Aorta (tissue), 5 donors: ENCODE measurements around the gene OR51B6. TPM values are rescaled to one million over a fixed set of nuclear protein-coding genes. Genes with fewer than 3 reads are reported as not detected.

Experiments used
- ATAC-seq: fragments of 200-7000 bp; cut with Tn5 transposase; one replicate; pipeline ENCODE4 v1.9.1; 2022; ENCODE audit warnings: moderate library complexity; ENCODE audit not compliant: low FRiP score
- DNase-seq, 2 donors: peaks; one replicate each; pipeline ENCODE4 v3.0.0-alpha.2; 2020
- H3K27ac ChIP-seq, 2 donors: one replicate each; pipeline ENCODE4 v1.5.1; 2013; ENCODE audit warnings: low read length in 2 of 2, mild to moderate bottlenecking in 2 of 2, moderate library complexity in 2 of 2, control low read depth in 1 of 2, inconsistent platforms in 1 of 2, low read depth in 1 of 2
- H3K27me3 ChIP-seq, 2 donors: one replicate each; pipeline ENCODE4 v1.6.1; 2013; ENCODE audit warnings: control low read depth in 1 of 2, low read length in 1 of 2, mild to moderate bottlenecking in 1 of 2, moderate library complexity in 1 of 2; ENCODE audit not compliant: insufficient read depth in 2 of 2, control insufficient read depth in 1 of 2
- H3K36me3 ChIP-seq, 2 donors: one replicate each; pipeline ENCODE4 v1.6.1; 2013; ENCODE audit warnings: control low read depth in 1 of 2, low read length in 1 of 2, mild to moderate bottlenecking in 1 of 2; ENCODE audit not compliant: insufficient read depth in 2 of 2, control insufficient read depth in 1 of 2
- H3K4me1 ChIP-seq, 2 donors: one replicate each; pipeline ENCODE4 v1.6.1; 2013; ENCODE audit warnings: low read length in 2 of 2, control low read depth in 1 of 2, mild to moderate bottlenecking in 1 of 2, moderate library complexity in 1 of 2; ENCODE audit not compliant: insufficient read depth in 2 of 2, control insufficient read depth in 1 of 2
- H3K4me3 ChIP-seq, 2 donors: one replicate each; pipeline ENCODE4 v1.5.1; 2013; ENCODE audit warnings: low read length in 2 of 2, control low read depth in 1 of 2, mild to moderate bottlenecking in 1 of 2
- H3K9me3 ChIP-seq: one replicate; pipeline ENCODE4 v1.6.1; 2013; ENCODE audit warnings: mild to moderate bottlenecking, low read length; ENCODE audit not compliant: control insufficient read depth
- WGBS, 2 donors: extraction: QIAGEN DNeasy Blood & Tissue Kit; methylation state at CpG; one replicate each; pipeline ENCODE4 v1.1.7; 2013; 5-methylcytosine and 5-hydroxymethylcytosine counted together
- intact Hi-C, 2 donors: fragments of 100-400 bp; cut with DNase I; formaldehyde crosslinking; loops; one replicate each; pipeline versions ENCODE4 v1.14.2 to v1.15.0; 2022
- polyA plus RNA-seq, 2 donors: library from polyadenylated mRNA; stranded (reverse); fragments of 200-250 nt; gene quantifications; one replicate each; pipeline ENCODE4 v1.2.3, GENCODE V29; 2013
- total RNA-seq, 2 donors: library from RNA; stranded (reverse); fragmentation: NEBNext Ultra II Directional; extraction: Animal tissue kit (Norgen Biotek cat#: 25700); gene quantifications; one replicate each; pipeline ENCODE4 v1.2.1, GENCODE V29; 2021
- donor health status: healthy with polysubstance abuse.
- donor health status: Bipolar disorder and iron deficiency.
- donor health status: DM: no; HTN: no; CAD: no.
- donor health status: DM: no; HTN: no; CAD: no.
- donor health status: DM: yes; HTN: yes; CAD: no.

Gene OR51B6
- total and polyA plus RNA-seq, 4 donors, result not detected

DNA sequence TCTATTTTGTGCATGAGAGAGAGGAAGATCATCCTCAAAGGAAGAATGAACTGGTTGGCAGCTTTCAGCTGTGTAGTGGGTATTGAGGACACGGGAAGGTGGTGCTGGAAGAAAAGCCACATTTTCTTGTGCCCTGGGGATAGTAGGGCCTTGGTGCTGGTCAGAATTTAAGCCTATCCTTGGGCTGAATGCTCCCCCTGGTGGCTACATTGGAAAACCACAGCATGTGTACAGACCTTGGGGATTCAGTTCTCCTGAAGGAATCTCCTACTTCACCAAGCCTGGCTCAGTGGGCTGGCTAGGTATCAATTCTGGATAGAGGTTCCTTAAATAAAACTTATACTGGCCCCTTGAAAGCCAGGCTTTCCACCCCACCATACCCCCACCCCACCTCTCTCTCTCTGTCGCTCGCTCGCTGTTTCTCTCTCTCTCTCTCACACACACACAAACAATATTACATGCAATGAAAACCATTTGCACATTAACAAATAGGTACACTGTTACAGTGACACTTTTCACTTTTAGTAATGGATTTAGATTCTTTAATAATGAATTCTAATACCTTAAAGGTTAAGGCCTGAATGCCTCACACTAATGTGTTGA lies 29.5 kb downstream of the OR51B6 start:
- no peaks in the 10 kb centered on the region for H3K9me3 ChIP-seq
- H3K27me3 ChIP-seq, result no peaks in the 10 kb centered on the region
- intact Hi-C loops, result loop anchor here (2.0 to 10.0 kb wide), 3 partner anchors 176 to 256 kb away; no protein-coding TSS in a partner anchor
- H3K36me3 ChIP-seq, result no peaks in the 10 kb centered on the region
- no peak overlapping the region for H3K27ac ChIP-seq
- peak; percentile 68 for ATAC-seq
- 71 to 74% methylated on average over 4 of the region's 4 CpGs for WGBS, 2 donors
- no peaks in the 10 kb centered on the region for H3K4me1 ChIP-seq
- DNase-seq, result peak; percentile 55 to 57
- H3K4me3 ChIP-seq, result no peak overlapping the region

DNA sequence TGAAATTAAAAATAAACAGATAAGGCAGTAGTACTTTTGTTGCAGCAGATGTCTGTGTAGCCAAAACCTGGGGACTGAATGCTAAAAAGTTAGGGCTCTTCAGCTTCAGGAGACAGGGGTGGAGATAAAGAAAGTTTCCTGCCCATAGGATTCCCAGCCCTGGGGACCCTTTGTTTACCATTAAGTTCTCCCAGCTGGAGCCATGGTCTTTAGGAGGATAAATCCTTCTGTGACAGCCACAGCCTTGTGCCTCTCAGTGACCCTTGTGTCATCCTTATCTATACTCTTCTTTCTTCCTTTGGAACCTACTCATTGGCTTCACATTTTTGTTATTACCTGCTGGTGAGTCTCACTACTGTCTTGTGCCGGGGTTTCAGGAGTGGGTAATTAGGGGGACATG lies 32.3 kb downstream of the OR51B6 start, which contains the start of gene OR51M1:
OR51M1 (plus strand) TSS at position 237 of the 400 bp plus-strand sequence. CDS start 5,587 bp downstream, outside the sequence.
- no peak for ATAC-seq

DNA sequence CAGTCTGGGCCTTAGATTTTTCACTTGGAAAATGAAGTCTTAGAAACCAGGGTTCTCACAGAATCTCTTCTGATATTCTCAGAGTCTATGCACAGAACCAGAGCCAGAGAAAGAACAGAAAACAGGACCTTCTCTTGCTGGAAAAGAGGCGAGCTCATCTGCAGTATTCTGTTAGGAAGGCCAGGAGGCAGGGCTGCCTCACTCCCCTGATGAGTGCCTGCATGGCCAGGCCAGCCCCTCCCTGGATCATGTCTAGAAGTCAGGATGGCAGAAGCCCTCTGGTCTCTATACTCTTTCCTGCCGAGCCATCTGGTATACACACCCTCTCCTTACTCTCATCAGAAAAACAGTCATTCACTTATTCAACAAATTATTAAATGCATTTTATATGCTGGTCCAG lies 33.0 kb downstream of the OR51B6 start:
- DNase-seq (no peak), ATAC-seq (no peak)
- Histone ChIP-seq H3K36me3 (no peaks in the 10 kb centered on the region), H3K4me3 (no peak overlapping the region), H3K9me3 (no peaks in the 10 kb centered on the region), H3K27ac (no peak overlapping the region), H3K4me1 (no peaks in the 10 kb centered on the region), H3K27me3 (no peaks in the 10 kb centered on the region)
- intact Hi-C loops, result loop anchor here in 1 of 2 donors (10.0 kb wide), 1 partner anchor 260 kb away; no protein-coding TSS in a partner anchor
- 64 to 71% methylated on average over 2 of the region's 2 CpGs for WGBS, 2 donors

More for the DNA sequence above, 32.3 kb downstream of the OR51B6 start, which contains the start of gene OR51M1:
- H3K4me1 ChIP-seq, result no peaks in the 10 kb centered on the region
- no peak for DNase-seq
- intact Hi-C loops, result loop anchor here in 1 of 2 donors (10.0 kb wide), 1 partner anchor 259 kb away; no protein-coding TSS in a partner anchor
- no peak within 1 kb of the TSS for H3K4me3 ChIP-seq
- WGBS, 2 donors, result 55 to 84% methylated on average over 1 of the region's 1 CpG
- H3K36me3 ChIP-seq, result no peaks in the 10 kb centered on the region
- H3K9me3 ChIP-seq, result no peaks in the 10 kb centered on the region
- H3K27ac ChIP-seq, result no peak within 1 kb of the TSS
- H3K27me3 ChIP-seq, result no peaks in the 10 kb centered on the region

DNA sequence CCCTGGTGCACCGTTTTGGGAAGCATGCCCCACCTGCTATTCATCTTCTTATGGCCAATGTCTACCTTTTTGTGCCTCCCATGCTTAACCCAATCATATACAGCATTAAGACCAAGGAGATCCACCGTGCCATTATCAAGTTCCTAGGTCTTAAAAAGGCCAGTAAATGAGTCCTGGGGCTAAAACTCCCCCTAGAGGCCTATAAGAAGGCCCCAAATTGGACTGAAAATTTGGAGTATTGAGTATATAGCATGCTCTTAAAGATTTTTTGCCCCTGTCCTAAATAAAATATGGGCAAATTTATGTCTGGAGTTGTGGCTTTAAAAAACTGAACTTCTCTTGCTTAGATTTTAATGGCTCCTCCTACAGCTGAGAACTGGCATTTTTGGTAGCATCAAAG lies 38.9 kb downstream of the OR51B6 start:
- ATAC-seq (no peak), DNase-seq (no peak)
- no peaks in the 10 kb centered on the region for H3K27me3 ChIP-seq
- no peak overlapping the region for H3K27ac ChIP-seq
- no peaks in the 10 kb centered on the region for H3K4me1 ChIP-seq
- intact Hi-C loops, result no loop called here
- no peaks in the 10 kb centered on the region for H3K9me3 ChIP-seq
- H3K36me3 ChIP-seq, result no peaks in the 10 kb centered on the region
- 74 to 76% methylated on average over 2 of the region's 2 CpGs for WGBS, 2 donors
- no peak overlapping the region for H3K4me3 ChIP-seq

DNA sequence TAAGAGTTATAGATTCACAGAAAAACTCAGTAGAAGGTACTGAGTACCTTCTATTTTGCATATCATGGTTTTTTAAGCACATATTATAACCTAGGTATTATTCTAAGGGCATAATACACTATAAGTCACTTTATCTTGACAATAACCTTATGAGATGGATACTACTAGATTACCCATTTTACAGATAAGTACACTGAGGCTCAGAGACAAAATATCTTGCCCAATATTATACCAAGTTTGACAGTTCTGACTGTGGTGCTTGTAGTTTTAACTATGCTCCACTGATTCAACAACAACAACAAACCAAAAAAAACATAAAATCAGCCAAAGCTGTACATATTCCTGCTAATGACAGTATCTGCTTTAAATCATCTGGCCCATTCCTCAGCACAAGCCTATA lies 42.8 kb downstream of the OR51B6 start:
- no peaks in the 10 kb centered on the region for H3K27me3 ChIP-seq
- H3K9me3 ChIP-seq, result no peaks in the 10 kb centered on the region
- H3K4me3 ChIP-seq, result no peak overlapping the region
- DNase-seq, result no peak
- intact Hi-C loops, result no loop called here
- H3K36me3 ChIP-seq, result no peaks in the 10 kb centered on the region
- no peak for ATAC-seq
- H3K27ac ChIP-seq, result no peak overlapping the region
- H3K4me1 ChIP-seq, result no peaks in the 10 kb centered on the region

DNA sequence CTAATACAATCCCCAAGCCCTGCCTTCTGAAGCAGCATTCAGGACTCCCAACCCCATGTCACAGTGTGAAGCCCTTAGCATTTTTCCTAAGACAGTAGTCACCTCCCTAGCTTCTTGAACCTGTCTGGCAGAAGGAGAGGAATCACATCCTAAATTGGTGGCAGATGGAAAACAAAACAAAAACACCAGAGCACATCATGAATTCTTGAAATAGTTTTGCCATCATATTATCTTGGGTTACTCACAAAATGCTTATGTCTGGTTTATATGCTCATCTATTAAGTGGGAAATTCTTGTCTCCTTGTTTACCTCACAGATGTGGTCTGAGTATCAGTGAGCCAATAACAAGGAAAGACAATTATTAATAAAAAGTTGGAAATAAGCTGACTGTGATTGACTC lies 47.6 kb downstream of the OR51B6 start:
- no peak for ATAC-seq
- Histone ChIP-seq H3K27ac (no peak overlapping the region), H3K36me3 (no peaks in the 10 kb centered on the region), H3K4me1 (no peaks in the 10 kb centered on the region), H3K27me3 (no peaks in the 10 kb centered on the region), H3K9me3 (no peaks in the 10 kb centered on the region), H3K4me3 (no peak overlapping the region)
- no peak for DNase-seq
- intact Hi-C loops, result no loop called here

Other genes with a start within 250 kb of the OR51B6 start
- gene OR52A5, start 213.2 kb upstream of the OR51B6 start, total RNA-seq, result not detected
- not detected for gene OR52A5, start 213.2 kb upstream of the OR51B6 start, polyA plus RNA-seq
- gene OR52A1, start 196.8 kb upstream of the OR51B6 start, total RNA-seq, result not detected
- not detected for gene OR52A1, start 196.8 kb upstream of the OR51B6 start, polyA plus RNA-seq
- not detected for gene OR51V1, start 150.8 kb upstream of the OR51B6 start, total RNA-seq
- gene OR51V1, start 150.8 kb upstream of the OR51B6 start, polyA plus RNA-seq, result not detected
- gene HBB, start 124.4 kb upstream of the OR51B6 start, total RNA-seq, result 1,000 to 10,000 TPM in 1 of 2 donors, 100 to 1,000 TPM in 1; 649 to 2,087 TPM
- 10 to 100 TPM; 12.6 to 26.3 TPM for gene HBB, start 124.4 kb upstream of the OR51B6 start, polyA plus RNA-seq
- gene HBD, start 117.0 kb upstream of the OR51B6 start, total RNA-seq, result 1 to 10 TPM in 1 of 2 donors, not detected in 1; 8.4 TPM
- gene HBD, start 117.0 kb upstream of the OR51B6 start, polyA plus RNA-seq, result not detected
- gene HBG1, start 101.7 kb upstream of the OR51B6 start, total RNA-seq, result not detected
- gene HBG1, start 101.7 kb upstream of the OR51B6 start, polyA plus RNA-seq, result not detected
- gene HBG2, start 96.7 kb upstream of the OR51B6 start, total RNA-seq, result under 1 TPM in 1 of 2 donors, not detected in 1; 0.78 TPM
- under 1 TPM in 1 of 2 donors, not detected in 1; 0.23 TPM for gene HBG2, start 96.7 kb upstream of the OR51B6 start, polyA plus RNA-seq
- not detected for gene HBE1, start 81.6 kb upstream of the OR51B6 start, total RNA-seq
- gene HBE1, start 81.6 kb upstream of the OR51B6 start, polyA plus RNA-seq, result not detected
- gene OR51B4, start 49.6 kb upstream of the OR51B6 start, total RNA-seq, result not detected
- not detected for gene OR51B4, start 49.6 kb upstream of the OR51B6 start, polyA plus RNA-seq
- gene OR51B2, start 27.2 kb upstream of the OR51B6 start, total RNA-seq, result not detected
- not detected for gene OR51B2, start 27.2 kb upstream of the OR51B6 start, polyA plus RNA-seq
- gene OR51B5, start 8.0 kb upstream of the OR51B6 start, total RNA-seq, result 1 to 10 TPM in 1 of 2 donors, under 1 TPM in 1; 0.71 to 1.2 TPM
- gene OR51B5, start 8.0 kb upstream of the OR51B6 start, polyA plus RNA-seq, result not detected
- gene OR51M1, start 32.3 kb downstream of the OR51B6 start, total RNA-seq, result not detected
- gene OR51M1, start 32.3 kb downstream of the OR51B6 start, polyA plus RNA-seq, result not detected
- not detected for gene OR51Q1, start 70.6 kb downstream of the OR51B6 start, total RNA-seq
- 1 to 10 TPM in 1 of 2 donors, not detected in 1; 1.4 TPM for gene OR51Q1, start 70.6 kb downstream of the OR51B6 start, polyA plus RNA-seq
- under 1 TPM; 0.42 to 0.49 TPM for gene OR51I1, start 90.0 kb downstream of the OR51B6 start, total RNA-seq
- gene OR51I1, start 90.0 kb downstream of the OR51B6 start, polyA plus RNA-seq, result not detected
- not detected for gene OR51I2, start 97.8 kb downstream of the OR51B6 start, total RNA-seq
- not detected for gene OR51I2, start 97.8 kb downstream of the OR51B6 start, polyA plus RNA-seq
- not detected for gene OR52D1, start 137.2 kb downstream of the OR51B6 start, total RNA-seq
- not detected for gene OR52D1, start 137.2 kb downstream of the OR51B6 start, polyA plus RNA-seq
- under 1 TPM; 0.71 to 0.99 TPM for gene UBQLN3, start 158.4 kb downstream of the OR51B6 start, total RNA-seq
- gene UBQLN3, start 158.4 kb downstream of the OR51B6 start, polyA plus RNA-seq, result not detected
- 1 to 10 TPM in 1 of 2 donors, under 1 TPM in 1; 0.88 to 1.3 TPM for gene UBQLNL, start 165.2 kb downstream of the OR51B6 start, total RNA-seq
- 1 to 10 TPM in 1 of 2 donors, not detected in 1; 1.6 TPM for gene UBQLNL, start 165.2 kb downstream of the OR51B6 start, polyA plus RNA-seq
- under 1 TPM; 0.78 to 0.96 TPM for gene OR52H1, start 197.0 kb downstream of the OR51B6 start, total RNA-seq
- gene OR52H1, start 197.0 kb downstream of the OR51B6 start, polyA plus RNA-seq, result not detected
- gene OR52B6, start 229.4 kb downstream of the OR51B6 start, total RNA-seq, result not detected
- gene OR52B6, start 229.4 kb downstream of the OR51B6 start, polyA plus RNA-seq, result not detected
- gene TRIM6, start 245.1 kb downstream of the OR51B6 start, total RNA-seq, result 1 to 10 TPM; 2.1 to 5.1 TPM
- 1 to 10 TPM; 3.6 to 6.3 TPM for gene TRIM6, start 245.1 kb downstream of the OR51B6 start, polyA plus RNA-seq